HL-60/S4 treated with phorbol 12-myristate 13-acetate at 8.2 ng/mL for 4 days and 3 days (cell line): ENCODE measurements around the gene HNF1A.
"Not testable (repeated sequence)": the region's sequence is repeated elsewhere in the genome, so short reads cannot be mapped to it uniquely, and the experiment has no call there.

Source experiments
- in situ Hi-C: fragments of 300-500 bp; cut with MboI; formaldehyde crosslinking; loops from 2 replicates; pipeline ENCODE4 v1.15.0; 2022; ENCODE audit warnings: low sequenced_read_pairs

HNF1A gene

GRCh38 chr12:121036810-121037326 lies 58.5 kb downstream of the HNF1A start:
- in situ Hi-C loops: no loop called here

- in situ Hi-C loops: no loop called here
Observed at GRCh38 chr12:121038861-121039668, 60.7 kb downstream of the HNF1A start, which contains the start of gene OASL. Gene OASL, minus strand, starts transcription at chr12:121039246. Its CDS starts 275 bp downstream, at chr12:121038971.

GRCh38 chr12:121043067-121043466 lies 64.7 kb downstream of the HNF1A start:
- in situ Hi-C loops: no loop called here

- in situ Hi-C loops: not testable (repeated sequence)
Observed at GRCh38 chr12:121047400-121047799, 69.1 kb downstream of the HNF1A start.

- in situ Hi-C loops: no loop called here
Observed at GRCh38 chr12:121048442-121048841, 70.1 kb downstream of the HNF1A start.

GRCh38 chr12:121050725-121051124 lies 72.4 kb downstream of the HNF1A start:
- in situ Hi-C loops: loop anchor here (25.0 kb wide), 1 partner anchor 187 kb away; no protein-coding TSS in a partner anchor
